K562 (cell line): ENCODE measurements around the gene TNFAIP3. TPM values are rescaled to one million over a fixed set of nuclear protein-coding genes. Genes with fewer than 3 reads are reported as not detected.
"Not testable (repeated sequence)": the region's sequence is repeated elsewhere in the genome, so short reads cannot be mapped to it uniquely, and the experiment has no call there.

Experiments
- ATAC-seq: fragments of 200-7000 bp; cut with Tn5 transposase; 3 replicates; pipeline ENCODE4 v1.9.1; 2020; ENCODE audit warnings: moderate library complexity
- BruUV-seq: library from RNA; stranded (reverse); fragments of 400-500 nt; replicated peaks from 2 replicates; lab custom pipeline; 2021; lab: Mats Ljungman, UMichigan
- CTCF ChIA-PET: fragments of 300-600 bp; formaldehyde crosslinking; extraction: SDS; loops from one replicate; lab custom pipeline; 2021; ENCODE audit warnings: low intra/inter-chr PET ratio; lab: Yijun Ruan, JAX
- POLR2A ChIA-PET: fragments of 300-600, 350-650 bp; sonication (Branson Sonifier 250); formaldehyde crosslinking; extraction: SDS; loops from one replicate; lab custom pipeline; 2021; ENCODE audit warnings: antibody characterized with exemption, inconsistent platforms; lab: Yijun Ruan, JAX
- DNase-seq, 4 experiments: peaks; one replicate each; pipeline versions ENCODE4 v3.0.0 to v3.0.0-alpha.2; 2011 to 2018; ENCODE audit warnings: low spot score in 3 of 4, mixed read lengths in 3 of 4; ENCODE audit errors: extremely low read depth in 1 of 4
- FAIRE-seq: peaks from 2 replicates; lab custom pipeline; 2011; peaks lifted over from hg19 to GRCh38; lab: Jason Lieb, UNC
- H2AFZ ChIP-seq: 2 replicates; pipeline ENCODE4 v1.6.0; 2011; ENCODE audit warnings: low read depth, low read length, control low read depth, inconsistent platforms
- H3K27ac ChIP-seq: fragments of 200-600 bp; 3 replicates; pipeline ENCODE4 v1.8.0; 2011; ENCODE audit warnings: low read depth, mild to moderate bottlenecking, control low read depth, inconsistent platforms, low read length, moderate library complexity, mixed read lengths; ENCODE audit errors: extremely low read depth
- H3K27me3 ChIP-seq, 2 experiments: fragments of 300-600 bp in 1 of 2; 2 replicates in 1 of 2; 3 replicates in 1 of 2; pipeline versions ENCODE4 v1.6.0 to v1.8.0; 2011; ENCODE audit warnings: inconsistent platforms in 2 of 2, low read length in 2 of 2, mild to moderate bottlenecking in 1 of 2, mixed read lengths in 1 of 2, moderate library complexity in 1 of 2; ENCODE audit not compliant: control insufficient read depth in 2 of 2, insufficient read depth in 2 of 2
- H3K36me3 ChIP-seq: fragments of 300-600 bp; 3 replicates; pipeline ENCODE4 v1.8.0; 2011; ENCODE audit warnings: mild to moderate bottlenecking, low read length, inconsistent platforms; ENCODE audit not compliant: control insufficient read depth, insufficient read depth
- H3K4me1 ChIP-seq, 2 experiments: fragments of 200-600 bp in 1 of 2; replicated peaks in 1 of 2; 2 replicates in 1 of 2; 3 replicates in 1 of 2; pipeline versions ENCODE4 v1.5.1 to v1.8.0; 2011; ENCODE audit warnings: inconsistent platforms in 2 of 2, low read length in 2 of 2, mild to moderate bottlenecking in 1 of 2, mixed read lengths in 1 of 2, moderate library complexity in 1 of 2; ENCODE audit not compliant: control insufficient read depth in 2 of 2, insufficient read depth in 2 of 2
- H3K4me2 ChIP-seq: 2 replicates; pipeline ENCODE4 v1.6.1; 2011; ENCODE audit warnings: low read length, control low read depth, inconsistent platforms, mixed read lengths; ENCODE audit not compliant: insufficient read depth
- H3K4me3 ChIP-seq: fragments of 200-600 bp; sonication (generic), shearing (Covaris generic); 2 replicates; pipeline ENCODE4 v1.5.1; 2016; ENCODE audit warnings: control low read depth, inconsistent platforms
- H3K79me2 ChIP-seq: fragments of 200-600 bp; 3 replicates; pipeline ENCODE4 v1.8.0; 2011; ENCODE audit warnings: low read length, inconsistent platforms; ENCODE audit not compliant: control insufficient read depth, insufficient read depth
- H3K9ac ChIP-seq, 2 experiments: 2 replicates each; pipeline versions ENCODE4 v1.6.0 to v1.6.1; 2011; ENCODE audit warnings: low read depth in 2 of 2, low read length in 2 of 2, control low read depth in 1 of 2, inconsistent platforms in 1 of 2, mild to moderate bottlenecking in 1 of 2, mixed read lengths in 1 of 2; ENCODE audit not compliant: insufficient read depth in 1 of 2
- H3K9me1 ChIP-seq: one replicate; pipeline ENCODE4 v1.6.0; 2011; ENCODE audit warnings: inconsistent platforms, mild to moderate bottlenecking, low read length, moderate library complexity; ENCODE audit not compliant: control insufficient read depth, insufficient read depth
- H3K9me3 ChIP-seq: replicated peaks from 2 replicates; pipeline ENCODE4 v1.5.1; 2011; ENCODE audit warnings: low read depth, low read length, inconsistent platforms; ENCODE audit not compliant: control insufficient read depth, insufficient read depth
- H4K20me1 ChIP-seq: replicated peaks from 2 replicates; pipeline ENCODE4 v1.6.1; 2011; ENCODE audit warnings: low read length, inconsistent platforms, mixed read lengths; ENCODE audit not compliant: control insufficient read depth, insufficient read depth
- BCOR ChIP-seq: fragments of 450-650 bp; IDR thresholded peaks from 2 replicates; pipeline ENCODE4 v1.6.1; 2016
- FOXA3 ChIP-seq, 2 experiments: fragments of 450-650 bp in 1 of 2; sonication (generic) in 1 of 2; formaldehyde crosslinking; IDR thresholded peaks in 1 of 2; conservative IDR thresholded peaks in 1 of 2; 2 replicates each; pipeline versions ENCODE4 v1.4.0 to v1.8.0; 2020 to 2022; ENCODE audit warnings: mild to moderate bottlenecking in 2 of 2, missing genetic modification reagents in 1 of 2
- FOXK2 ChIP-seq, 2 experiments: fragments of 450-650 bp; IDR thresholded peaks in 1 of 2; conservative IDR thresholded peaks in 1 of 2; 2 replicates each; pipeline ENCODE4 v1.6.1; 2016; ENCODE audit warnings: low read depth in 2 of 2, mild to moderate bottlenecking in 1 of 2
- HDAC2 ChIP-seq: fragments of 450-650 bp; IDR thresholded peaks from 2 replicates; pipeline ENCODE4 v1.6.1; 2016; ENCODE audit warnings: mild to moderate bottlenecking
- MAFK ChIP-seq: IDR thresholded peaks from 2 replicates; pipeline ENCODE4 v1.6.1; 2011; ENCODE audit warnings: low read length, improper control_type of control experiment
- NFE2 ChIP-seq: IDR thresholded peaks from 2 replicates; pipeline ENCODE4 v1.6.1; 2014; ENCODE audit warnings: antibody characterized with exemption, low read depth
- RBM25 ChIP-seq: fragments of 200-400 bp; formaldehyde crosslinking; IDR thresholded peaks from 2 replicates; pipeline ENCODE4 v1.6.1; 2018; ENCODE audit warnings: low read length, low read depth, moderate library complexity; ENCODE audit not compliant: severe bottlenecking
- SMARCA5 ChIP-seq: fragments of 450-650 bp; IDR thresholded peaks from 2 replicates; pipeline ENCODE4 v1.6.1; 2016
- TRIM24 ChIP-seq, 2 experiments: fragments of 450-650 bp; IDR thresholded peaks; 2 replicates each; pipeline ENCODE4 v1.6.1; 2016
- TRIM28 ChIP-seq: fragments of 450-650 bp; IDR thresholded peaks from 2 replicates; pipeline ENCODE4 v1.6.1; 2017
- WGBS: fragments of 100-300 bp; shearing (Covaris generic); methylation state at CpG from one replicate; pipeline ENCODE4 v1.1.6; 2016; ENCODE audit warnings: low coverage, mixed read lengths; ENCODE audit not compliant: insufficient coverage; ENCODE audit errors: missing lambda C conversion rate; 5-methylcytosine and 5-hydroxymethylcytosine counted together
- in situ Hi-C: fragments of 300-500 bp; cut with MboI; formaldehyde crosslinking; loops from 4 replicates; pipeline ENCODE4 v1.15.0; 2018; ENCODE audit warnings: inconsistent platforms, mixed read lengths
- intact Hi-C: fragments of 100-400 bp; cut with micrococcal nuclease; formaldehyde crosslinking; loops from 2 replicates; pipeline ENCODE4 v1.14.2; 2022
- polyA plus RNA-seq, 8 experiments: library from polyadenylated mRNA; depleted of rRNA in 4 of 8; stranded (reverse) in 5 of 8; unstranded in 3 of 8; fragments of >200 nt; fragmentation: Nextera tagmentation in 2 of 8; fragmentation: Illumina TruSeq in 1 of 8; extraction: Ambion mirVana in 2 of 8; extraction: Trizol in 1 of 8; gene quantifications; 2 replicates each; pipeline versions ENCODE4 v1.2.1 to v1.2.3, GENCODE V29; 2011 to 2014; ENCODE audit warnings: inconsistent platforms in 1 of 8, missing spikeins in 1 of 8
- total RNA-seq, 7 experiments: library from RNA; depleted of rRNA in 6 of 7; stranded (reverse); fragments of >200 nt in 6 of 7; fragmentation: Illumina TruSeq in 2 of 7; extraction: Trizol in 2 of 7; gene quantifications; 2 replicates each; pipeline versions ENCODE4 v1.2.1 to v1.2.3, GENCODE V29; 2011 to 2021; ENCODE audit warnings: low replicate concordance in 1 of 7
- TF ChIP-seq, protein P1 (sequence below): sonication (generic); formaldehyde crosslinking; IDR thresholded peaks from 2 replicates; pipeline ENCODE4 v1.9.0; 2022; ENCODE audit warnings: mild to moderate bottlenecking, missing genetic modification reagents
- TF ChIP-seq, protein P2 (sequence below): fragments of 450-650 bp; IDR thresholded peaks from 2 replicates; pipeline ENCODE4 v1.6.1; 2018; ENCODE audit not compliant: partially characterized antibody

Gene TNFAIP3
- total and polyA plus RNA-seq, 9 of the 15 experiments (the other 6 are each of a cell fraction or from before 2014, with no cell fraction given), result 0.79 to 17.0 (median 6.4) TPM

DNA sequence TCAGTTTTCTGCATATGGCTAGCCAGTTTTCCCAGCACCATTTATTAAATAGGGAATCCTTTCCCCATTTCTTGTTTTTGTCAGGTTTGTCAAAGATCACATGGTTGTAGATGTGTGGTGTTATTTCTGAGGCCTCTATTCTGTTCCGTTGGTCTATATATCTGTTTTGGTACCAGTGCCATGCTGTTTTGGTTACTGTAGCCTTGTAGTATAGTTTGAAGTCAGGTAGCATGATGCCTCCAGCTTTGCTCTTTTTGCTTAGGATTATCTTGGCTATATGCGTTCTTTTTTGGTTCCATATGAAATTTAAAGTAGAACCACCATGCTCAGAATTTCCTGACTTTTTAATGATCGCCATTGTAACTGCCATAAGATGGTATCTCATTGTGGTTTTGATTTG lies 19.2 kb downstream of the TNFAIP3 start:
- H3K36me3 ChIP-seq, result peaks cover 16% of the 10 kb centered on the region
- H2AFZ ChIP-seq, H3K4me1 ChIP-seq, H3K9me1 ChIP-seq, H3K9me3 ChIP-seq, H3K4me2 ChIP-seq, in situ Hi-C loops, BruUV-seq, H3K27ac ChIP-seq, DNase-seq, intact Hi-C loops, ATAC-seq, FAIRE-seq, CTCF ChIA-PET, H3K79me2 ChIP-seq, H3K9ac ChIP-seq, H4K20me1 ChIP-seq, H3K4me3 ChIP-seq, POLR2A ChIA-PET, H3K27me3 ChIP-seq: not testable (repeated sequence)
- 76% methylated on average over 3 of the region's 3 CpGs for WGBS
- TF ChIP-seq BCOR (peak; percentile 74; the same call in 1 of the 2 replicates), TRIM28 (peak; percentile 91), TRIM24 (IDR thresholded peaks at IDR 0.05) (peak in 1 of 2 experiments; percentile 33; a peak in 1 of 4 replicates), HDAC2 (0 out of 2 replicates have a peak, but pooled peaks have one; percentile 32), SMARCA5 (peak; percentile 77; the same call in 1 of the 2 replicates), RBM25 (peak; percentile 43)

DNA sequence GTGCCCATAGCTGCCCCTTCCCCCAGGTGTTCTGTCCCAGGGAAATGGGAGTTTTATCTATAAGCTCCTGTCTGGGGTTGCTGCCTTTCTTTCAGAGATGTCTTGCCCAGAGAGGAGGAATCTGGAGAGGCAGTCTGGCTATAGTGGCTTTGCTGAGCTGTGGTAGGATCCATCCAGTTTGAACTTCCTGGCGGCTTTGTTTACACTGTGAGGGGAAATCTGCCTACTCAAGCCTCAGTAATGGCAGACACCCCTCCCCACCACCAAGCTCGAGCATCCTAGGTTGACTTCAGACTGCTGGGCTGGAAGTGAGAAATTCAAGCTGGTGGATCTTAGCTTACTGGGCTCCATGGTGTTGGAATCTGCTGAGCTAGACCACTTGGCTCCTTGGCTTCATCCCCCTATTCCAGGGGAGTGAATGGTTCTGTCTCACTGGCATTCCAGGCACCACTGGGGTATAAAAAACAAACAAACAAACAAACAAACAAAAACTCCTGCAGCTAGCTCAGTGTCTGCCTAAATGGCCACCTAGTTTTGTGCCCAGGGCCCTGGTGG lies 24.0 kb downstream of the TNFAIP3 start:
- intact Hi-C loops (no loop called here), in situ Hi-C loops (no loop called here)
- Histone ChIP-seq H3K27ac (no peak overlapping the region), H3K9me3 (no peaks in the 10 kb centered on the region), H3K9ac (no peak overlapping the region), H2AFZ (0 out of 2 replicates have a peak overlapping the region, but pooled peaks have one; percentile 36), H3K27me3 (no peaks in the 10 kb centered on the region), H3K4me1 (no peaks in the 10 kb centered on the region), H3K36me3 (no peaks in the 10 kb centered on the region), H4K20me1 (no peaks in the 10 kb centered on the region), H3K4me2 (no peak overlapping the region), H3K79me2 (no peaks in the 10 kb centered on the region), H3K9me1 (no peaks in the 10 kb centered on the region), H3K4me3 (no peak overlapping the region)
- ATAC-seq, result no peak
- FAIRE-seq, result no peak
- CTCF ChIA-PET, result no interaction called here
- no peak for DNase-seq
- no TSS peak for BruUV-seq
- POLR2A ChIA-PET, result interaction anchor here (0.7 to 3.0 kb wide), 8 partner anchors 9 to 877 kb away, joined by 3 to 16 read pairs (median 4); partner anchors contain the start of gene TNFAIP3
- WGBS, result 21% methylated on average over 2 of the region's 2 CpGs
- TF ChIP-seq FOXK2 (conservative IDR thresholded peaks at IDR 0.05 in 1 of 2, IDR thresholded peaks at IDR 0.05 in 1 of 2; ENCODE audit: low read depth in 2 of 2), result 0 out of 4 replicates have a peak, but pooled peaks of 1 of the 2 experiments have one; percentile 20
- peak in 1 of 2 experiments; percentile 32; a peak in 1 of 4 replicates for TF ChIP-seq FOXA3 (CRISPR knock-in tag; conservative IDR thresholded peaks at IDR 0.05 in 1 of 2, IDR thresholded peaks at IDR 0.05 in 1 of 2)
- TF ChIP-seq MAFK, result no peak
- TF ChIP-seq, protein P1, sequence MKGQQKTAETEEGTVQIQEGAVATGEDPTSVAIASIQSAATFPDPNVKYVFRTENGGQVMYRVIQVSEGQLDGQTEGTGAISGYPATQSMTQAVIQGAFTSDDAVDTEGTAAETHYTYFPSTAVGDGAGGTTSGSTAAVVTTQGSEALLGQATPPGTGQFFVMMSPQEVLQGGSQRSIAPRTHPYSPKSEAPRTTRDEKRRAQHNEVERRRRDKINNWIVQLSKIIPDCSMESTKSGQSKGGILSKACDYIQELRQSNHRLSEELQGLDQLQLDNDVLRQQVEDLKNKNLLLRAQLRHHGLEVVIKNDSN, result no peak
- no peak for TF ChIP-seq NFE2
- TF ChIP-seq, protein P2, sequence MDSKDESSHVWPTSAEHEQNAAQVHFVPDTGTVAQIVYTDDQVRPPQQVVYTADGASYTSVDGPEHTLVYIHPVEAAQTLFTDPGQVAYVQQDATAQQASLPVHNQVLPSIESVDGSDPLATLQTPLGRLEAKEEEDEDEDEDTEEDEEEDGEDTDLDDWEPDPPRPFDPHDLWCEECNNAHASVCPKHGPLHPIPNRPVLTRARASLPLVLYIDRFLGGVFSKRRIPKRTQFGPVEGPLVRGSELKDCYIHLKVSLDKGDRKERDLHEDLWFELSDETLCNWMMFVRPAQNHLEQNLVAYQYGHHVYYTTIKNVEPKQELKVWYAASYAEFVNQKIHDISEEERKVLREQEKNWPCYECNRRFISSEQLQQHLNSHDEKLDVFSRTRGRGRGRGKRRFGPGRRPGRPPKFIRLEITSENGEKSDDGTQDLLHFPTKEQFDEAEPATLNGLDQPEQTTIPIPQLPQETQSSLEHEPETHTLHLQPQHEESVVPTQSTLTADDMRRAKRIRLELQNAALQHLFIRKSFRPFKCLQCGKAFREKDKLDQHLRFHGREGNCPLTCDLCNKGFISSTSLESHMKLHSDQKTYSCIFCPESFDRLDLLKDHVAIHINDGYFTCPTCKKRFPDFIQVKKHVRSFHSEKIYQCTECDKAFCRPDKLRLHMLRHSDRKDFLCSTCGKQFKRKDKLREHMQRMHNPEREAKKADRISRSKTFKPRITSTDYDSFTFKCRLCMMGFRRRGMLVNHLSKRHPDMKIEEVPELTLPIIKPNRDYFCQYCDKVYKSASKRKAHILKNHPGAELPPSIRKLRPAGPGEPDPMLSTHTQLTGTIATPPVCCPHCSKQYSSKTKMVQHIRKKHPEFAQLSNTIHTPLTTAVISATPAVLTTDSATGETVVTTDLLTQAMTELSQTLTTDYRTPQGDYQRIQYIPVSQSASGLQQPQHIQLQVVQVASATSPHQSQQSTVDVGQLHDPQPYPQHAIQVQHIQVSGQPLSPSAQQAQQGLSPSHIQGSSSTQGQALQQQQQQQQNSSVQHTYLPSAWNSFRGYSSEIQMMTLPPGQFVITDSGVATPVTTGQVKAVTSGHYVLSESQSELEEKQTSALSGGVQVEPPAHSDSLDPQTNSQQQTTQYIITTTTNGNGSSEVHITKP, result peak; percentile 81
